HepG2 (cell line): ENCODE measurements around the gene PRM2. TPM values are rescaled to one million over a fixed set of nuclear protein-coding genes. Genes with fewer than 3 reads are reported as not detected.

Source experiments
- ATF4 ChIP-seq, 2 experiments: fragments of 450-650 bp in 1 of 2; sonication (generic) in 1 of 2; formaldehyde crosslinking; IDR thresholded peaks; 2 replicates each; pipeline versions ENCODE4 v1.5.0 to v1.8.0; 2020 to 2022; ENCODE audit warnings: mild to moderate bottlenecking in 1 of 2, missing genetic modification reagents in 1 of 2
- ETS1 ChIP-seq: sonication (generic); formaldehyde crosslinking; IDR thresholded peaks from 2 replicates; pipeline ENCODE4 v1.4.0; 2020; ENCODE audit warnings: missing genetic modification reagents
- EZH2 ChIP-seq: conservative IDR thresholded peaks from 2 replicates; pipeline ENCODE4 v1.6.1; 2012; ENCODE audit warnings: mild to moderate bottlenecking, low read depth, low read length, moderate library complexity
- GLMP ChIP-seq: sonication (generic); formaldehyde crosslinking; IDR thresholded peaks from 2 replicates; pipeline ENCODE4 v1.9.0; 2021; ENCODE audit warnings: missing genetic modification reagents, mild to moderate bottlenecking, borderline replicate concordance
- LBX2 ChIP-seq: sonication (generic); formaldehyde crosslinking; IDR thresholded peaks from 2 replicates; pipeline ENCODE4 v1.5.0; 2020; ENCODE audit warnings: missing genetic modification reagents, mild to moderate bottlenecking, borderline replicate concordance
- NPAS2 ChIP-seq: sonication (generic); formaldehyde crosslinking; IDR thresholded peaks from 2 replicates; pipeline ENCODE4 v1.8.0; 2022; ENCODE audit warnings: mild to moderate bottlenecking, missing genetic modification reagents, borderline replicate concordance
- PAX8 ChIP-seq: sonication (generic); formaldehyde crosslinking; IDR thresholded peaks from 2 replicates; pipeline ENCODE4 v1.8.0; 2022; ENCODE audit warnings: mild to moderate bottlenecking, missing genetic modification reagents, borderline replicate concordance
- PCBP2 ChIP-seq: fragments of 200-400 bp; formaldehyde crosslinking; optimal IDR thresholded peaks from 2 replicates; pipeline ENCODE3; 2018; ENCODE audit warnings: low read length, low read depth; ENCODE audit not compliant: poor library complexity, severe bottlenecking
- THAP11 ChIP-seq: IDR thresholded peaks from 2 replicates; pipeline ENCODE4 v1.6.1; 2016; ENCODE audit warnings: missing biosample characterization, missing genetic modification reagents
- ZBTB40 ChIP-seq, 2 experiments: fragments of 450-650 bp in 1 of 2; sonication (generic) in 1 of 2; formaldehyde crosslinking in 1 of 2; IDR thresholded peaks; 2 replicates each; pipeline versions ENCODE4 v1.6.1 to v1.8.0; 2016 to 2022; ENCODE audit warnings: antibody characterized with exemption in 1 of 2, mild to moderate bottlenecking in 1 of 2, missing genetic modification reagents in 1 of 2
- ZBTB42 ChIP-seq: sonication (generic); formaldehyde crosslinking; IDR thresholded peaks from 2 replicates; pipeline ENCODE4 v1.5.0; 2020; ENCODE audit warnings: mild to moderate bottlenecking, missing genetic modification reagents
- ZC3H13 ChIP-seq: sonication (generic); formaldehyde crosslinking; IDR thresholded peaks from 2 replicates; pipeline ENCODE4 v1.8.1; 2023; ENCODE audit warnings: mild to moderate bottlenecking, missing genetic modification reagents, moderate library complexity
- ZNF326 ChIP-seq: sonication (generic); formaldehyde crosslinking; IDR thresholded peaks from 2 replicates; pipeline ENCODE4 v1.4.0; 2020; ENCODE audit warnings: missing genetic modification reagents, borderline replicate concordance
- ZNF766 ChIP-seq: sonication (generic); formaldehyde crosslinking; IDR thresholded peaks from 2 replicates; pipeline ENCODE4 v1.5.0; 2020; ENCODE audit warnings: missing genetic modification reagents, borderline replicate concordance
- polyA plus RNA-seq, 8 experiments: library from polyadenylated mRNA; depleted of rRNA in 3 of 8; stranded (reverse) in 7 of 8; unstranded in 1 of 8; fragments of >200 nt; fragmentation: Illumina TruSeq in 4 of 8; extraction: Trizol in 4 of 8; gene quantifications; 2 replicates each; pipeline versions ENCODE4 v1.2.1 to v1.2.3, GENCODE V29; 2011 to 2016; ENCODE audit warnings: low read depth in 4 of 8, missing spikeins in 1 of 8, mixed read lengths in 1 of 8; ENCODE audit not compliant: insufficient read depth in 1 of 8
- total RNA-seq, 5 experiments: library from RNA; depleted of rRNA; stranded (reverse); fragments of >200 nt; fragmentation: Illumina TruSeq; extraction: Trizol; gene quantifications; 2 replicates each; pipeline ENCODE4 v1.2.3, GENCODE V29; 2016; ENCODE audit warnings: low read depth in 1 of 5

The PRM2 gene
- total and polyA plus RNA-seq, 2 of the 13 experiments (the other 11 are each of a cell fraction or from before 2014, with no cell fraction given): 0.54 TPM; not detected in 1

- no peak for TF ChIP-seq ATF4 (CRISPR knock-in tag; IDR thresholded peaks at IDR 0.05)
- no peak for TF ChIP-seq THAP11
- TF ChIP-seq LBX2: peak; percentile 17; the same call in 1 of the 2 replicates
- TF ChIP-seq ZC3H13 (CRISPR knock-in tag): no peak
- TF ChIP-seq EZH2: no peak
- TF ChIP-seq ZNF326 (CRISPR knock-in tag): no peak
- no peak for TF ChIP-seq GLMP (CRISPR knock-in tag)
- TF ChIP-seq NPAS2 (CRISPR knock-in tag): no peak
- no peak for TF ChIP-seq ZNF766 (CRISPR knock-in tag)
- TF ChIP-seq ZBTB42 (CRISPR knock-in tag): 0 out of 2 replicates have a peak, but pooled peaks have one; percentile 74
- no peak for TF ChIP-seq PCBP2
- TF ChIP-seq ETS1 (CRISPR knock-in tag): no peak
- TF ChIP-seq ZBTB40 (IDR thresholded peaks at IDR 0.05): no peak
- TF ChIP-seq ZBTB40 (CRISPR knock-in tag; IDR thresholded peaks at IDR 0.05): no peak
- TF ChIP-seq PAX8 (CRISPR knock-in tag): no peak
These were observed 15.9 kb upstream of the PRM2 start (continued) for GRCh38 chr16:11292076-11292748.
